ENCODE results near the gene CA12. TPM values are rescaled to one million over a fixed set of nuclear protein-coding genes. Genes with fewer than 3 reads are reported as not detected.

Gene CA12
- total RNA-seq, 1 donor from 2014 or later = 89.6 TPM

DNA sequence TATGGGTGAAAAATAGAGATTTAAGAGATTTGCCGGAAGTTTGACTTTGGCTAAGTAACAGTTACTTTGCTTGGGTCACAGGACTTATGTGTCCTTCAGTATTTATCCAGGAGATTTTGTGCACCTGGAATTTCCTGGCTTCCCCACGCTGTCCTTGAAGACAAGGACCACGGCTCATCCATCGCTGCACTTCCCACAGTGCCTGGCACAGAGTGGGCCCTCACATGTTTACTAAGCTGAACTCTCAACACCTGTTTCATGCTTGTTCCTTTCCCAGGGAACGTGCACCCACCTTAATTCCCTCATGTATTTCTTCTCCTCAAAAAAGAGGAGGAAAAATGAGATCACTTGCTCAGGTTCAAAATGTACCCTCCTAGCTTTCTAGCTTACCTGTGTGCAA lies 32.0 kb downstream of the CA12 start:
- Histone ChIP-seq H3K4me1 (peaks cover 66% of the 10 kb centered on the region), H3K27ac (peak overlapping the region; percentile 73)
- intact Hi-C loops (cut with DNase I) = no loop called here

DNA sequence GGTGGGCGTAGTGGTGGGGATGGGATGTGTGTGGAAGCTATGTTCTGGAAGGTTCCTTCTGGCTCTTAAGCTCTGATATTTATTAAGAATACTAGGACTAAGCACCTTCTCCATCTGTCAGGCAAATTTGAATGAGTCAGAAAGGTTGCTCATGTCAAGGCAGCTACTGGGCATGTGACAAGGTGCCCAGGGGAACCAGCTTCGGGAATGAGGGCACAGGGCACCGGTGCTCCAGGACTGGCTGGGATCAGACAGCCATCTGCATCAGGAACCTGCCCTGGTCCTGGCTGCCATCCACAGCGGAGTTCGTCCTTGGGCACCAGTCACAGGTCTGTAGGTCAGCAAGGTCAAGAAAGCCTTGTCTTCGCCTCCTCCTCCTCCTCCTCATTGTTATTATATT lies 32.5 kb downstream of the CA12 start:
- DNase-seq (ENCODE audit: extremely low spot score in 2 of 2) = no peak
- H3K9me3 ChIP-seq = no peaks in the 10 kb centered on the region
- H3K4me3 ChIP-seq = no peak overlapping the region
- H3K27me3 ChIP-seq = no peaks in the 10 kb centered on the region
- intact Hi-C loops (cut with DNase I) = no loop called here
- TF ChIP-seq CTCF (IDR thresholded peaks at IDR 0.05) (no peak), POLR2A (IDR thresholded peaks at IDR 0.05) (no peak), POLR2AphosphoS5 (IDR thresholded peaks at IDR 0.05; ENCODE audit: insufficient read depth in 1 of 2, low read depth in 1 of 2) (no peak)
- no peaks in the 10 kb centered on the region for H3K36me3 ChIP-seq
- peak overlapping the region; percentile 73 for H3K27ac ChIP-seq
- peaks cover 66% of the 10 kb centered on the region for H3K4me1 ChIP-seq

More for the DNA sequence above, 32.0 kb downstream of the CA12 start:
- H3K9me3 ChIP-seq = no peaks in the 10 kb centered on the region
- TF ChIP-seq CTCF (IDR thresholded peaks at IDR 0.05) (no peak), POLR2A (IDR thresholded peaks at IDR 0.05) (no peak), POLR2AphosphoS5 (IDR thresholded peaks at IDR 0.05; ENCODE audit: insufficient read depth in 1 of 2, low read depth in 1 of 2) (no peak)
- no peaks in the 10 kb centered on the region for H3K36me3 ChIP-seq
- no peak for DNase-seq (ENCODE audit: extremely low spot score in 2 of 2)
- no peaks in the 10 kb centered on the region for H3K27me3 ChIP-seq
- no peak overlapping the region for H3K4me3 ChIP-seq

GRCh38 chr15:63348392-63348791 lies 33.3 kb downstream of the CA12 start:
- no peak for DNase-seq (ENCODE audit: extremely low spot score in 2 of 2)
- Histone ChIP-seq H3K9me3 (no peaks in the 10 kb centered on the region), H3K27me3 (no peaks in the 10 kb centered on the region), H3K4me3 (no peak overlapping the region), H3K36me3 (no peaks in the 10 kb centered on the region), H3K4me1 (peaks cover 66% of the 10 kb centered on the region), H3K27ac (peak overlapping the region; percentile 73)
- TF ChIP-seq POLR2AphosphoS5 (IDR thresholded peaks at IDR 0.05; ENCODE audit: insufficient read depth in 1 of 2, low read depth in 1 of 2) (peak in 1 of 2 donors; percentile 82), CTCF (IDR thresholded peaks at IDR 0.05) (no peak), POLR2A (IDR thresholded peaks at IDR 0.05) (no peak)
- intact Hi-C loops (cut with DNase I) = no loop called here

DNA sequence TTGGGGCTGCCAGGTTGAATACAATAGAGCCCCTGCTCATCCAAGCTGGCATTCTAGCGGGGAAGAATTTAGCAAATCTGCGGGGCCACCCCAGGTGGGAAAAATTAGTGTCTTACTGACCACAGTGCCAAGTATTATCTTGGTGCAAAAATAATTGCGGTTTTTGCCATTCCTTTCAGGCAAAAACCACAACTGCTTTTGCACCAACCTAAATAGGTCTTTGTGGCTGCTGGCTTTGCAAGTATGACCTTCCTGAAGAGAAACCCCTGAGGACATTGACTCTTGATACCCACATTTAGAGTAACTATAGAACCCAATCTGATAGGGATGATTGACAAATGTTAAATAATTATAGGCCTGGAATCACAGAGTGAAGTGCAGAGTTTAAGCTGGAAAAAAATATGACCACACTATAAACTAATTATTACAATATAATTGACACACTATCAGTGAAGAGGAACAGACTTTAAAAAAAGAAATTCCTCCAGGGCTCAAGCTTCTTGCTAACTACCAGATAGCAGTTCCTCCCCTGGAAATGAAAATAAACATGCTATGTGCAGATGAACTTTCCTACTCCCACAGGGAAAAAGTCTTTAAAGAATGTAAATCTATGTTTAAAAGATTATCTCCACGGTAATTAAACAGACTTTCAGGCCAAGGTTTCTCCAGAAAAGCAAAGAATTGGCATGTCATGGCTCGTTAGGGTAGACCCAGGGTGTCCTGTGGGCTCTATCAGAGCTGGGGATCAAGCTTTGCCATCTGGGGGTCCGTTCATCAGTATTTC lies 34.4 kb downstream of the CA12 start:
- TF ChIP-seq CTCF (IDR thresholded peaks at IDR 0.05) (no peak), POLR2AphosphoS5 (IDR thresholded peaks at IDR 0.05; ENCODE audit: insufficient read depth in 1 of 2, low read depth in 1 of 2) (no peak), POLR2A (IDR thresholded peaks at IDR 0.05) (no peak)
- H3K4me3 ChIP-seq = no peak overlapping the region
- peak overlapping the region; percentile 73 for H3K27ac ChIP-seq
- intact Hi-C loops (cut with DNase I) = no loop called here
- no peak for DNase-seq (ENCODE audit: extremely low spot score in 2 of 2)
- H3K36me3 ChIP-seq = peaks cover 0 to 4% of the 10 kb centered on the region in 2 donors
- H3K27me3 ChIP-seq = no peaks in the 10 kb centered on the region
- peaks cover 64% of the 10 kb centered on the region for H3K4me1 ChIP-seq
- H3K9me3 ChIP-seq = no peaks in the 10 kb centered on the region

DNA sequence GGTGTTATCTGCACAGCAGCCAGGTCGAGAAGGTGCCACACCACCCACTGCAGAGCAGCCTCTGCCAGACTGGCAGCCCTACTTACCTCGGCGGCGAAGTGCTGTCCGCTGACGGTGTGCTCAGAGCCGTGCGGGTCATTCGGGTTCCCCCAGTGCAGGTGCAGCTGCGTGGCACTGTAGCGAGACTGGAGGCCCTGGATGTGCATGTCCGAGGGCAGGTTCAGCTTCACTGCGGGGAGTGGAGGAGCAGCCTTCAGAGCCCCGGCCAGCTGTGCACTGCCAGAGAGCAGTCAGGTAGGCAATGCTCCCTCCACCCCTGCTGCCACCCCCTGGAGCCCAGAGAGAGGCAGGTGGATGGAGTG lies 36.3 kb downstream of the CA12 start:
- no peak overlapping the region for H3K4me3 ChIP-seq
- H3K27me3 ChIP-seq = no peaks in the 10 kb centered on the region
- H3K36me3 ChIP-seq = peaks cover 0 to 4% of the 10 kb centered on the region in 2 donors
- H3K9me3 ChIP-seq = no peaks in the 10 kb centered on the region
- TF ChIP-seq CTCF (IDR thresholded peaks at IDR 0.05) (no peak), POLR2AphosphoS5 (IDR thresholded peaks at IDR 0.05; ENCODE audit: insufficient read depth in 1 of 2, low read depth in 1 of 2) (no peak), POLR2A (IDR thresholded peaks at IDR 0.05) (no peak)
- H3K4me1 ChIP-seq = peaks cover 45% of the 10 kb centered on the region
- intact Hi-C loops (cut with DNase I) = no loop called here
- no peak overlapping the region for H3K27ac ChIP-seq
- no peak for DNase-seq (ENCODE audit: extremely low spot score in 2 of 2)

Measured in vagina (tissue), 2 donors.